ENCODE measurements around the gene GSS.

The GSS gene

DNA sequence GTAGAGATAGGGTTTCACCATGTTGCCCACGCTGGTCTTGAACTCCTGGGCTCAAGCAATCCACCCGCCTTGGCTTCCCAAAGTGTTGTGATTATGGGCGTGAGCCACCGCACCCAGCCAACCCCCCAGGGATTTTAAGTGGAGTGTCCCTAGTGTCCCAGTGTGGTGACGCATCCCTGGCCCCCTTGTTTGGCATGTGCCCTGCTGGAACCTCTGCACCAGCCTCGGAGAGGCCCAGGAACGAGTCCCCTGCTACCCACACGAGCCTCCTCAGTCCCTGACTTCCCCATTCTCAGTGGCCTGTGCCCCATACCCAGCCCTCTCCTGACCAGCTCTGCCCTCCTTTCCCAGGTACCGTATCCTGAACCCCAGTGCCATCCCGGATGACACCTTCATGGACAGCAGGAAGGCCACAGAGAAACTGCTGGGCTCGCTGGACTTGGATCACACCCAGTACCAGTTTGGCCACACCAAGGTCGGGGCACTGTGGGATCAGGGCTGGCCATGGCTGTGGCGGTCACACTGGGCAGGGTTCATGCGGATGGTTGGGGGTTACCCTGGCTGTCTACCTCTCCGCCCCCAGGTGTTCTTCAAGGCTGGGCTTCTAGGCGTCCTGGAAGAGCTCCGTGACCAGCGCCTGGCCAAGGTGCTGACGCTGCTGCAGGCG lies 37.3 kb upstream of the GSS start:
- DNase-seq, result no peak

DNA sequence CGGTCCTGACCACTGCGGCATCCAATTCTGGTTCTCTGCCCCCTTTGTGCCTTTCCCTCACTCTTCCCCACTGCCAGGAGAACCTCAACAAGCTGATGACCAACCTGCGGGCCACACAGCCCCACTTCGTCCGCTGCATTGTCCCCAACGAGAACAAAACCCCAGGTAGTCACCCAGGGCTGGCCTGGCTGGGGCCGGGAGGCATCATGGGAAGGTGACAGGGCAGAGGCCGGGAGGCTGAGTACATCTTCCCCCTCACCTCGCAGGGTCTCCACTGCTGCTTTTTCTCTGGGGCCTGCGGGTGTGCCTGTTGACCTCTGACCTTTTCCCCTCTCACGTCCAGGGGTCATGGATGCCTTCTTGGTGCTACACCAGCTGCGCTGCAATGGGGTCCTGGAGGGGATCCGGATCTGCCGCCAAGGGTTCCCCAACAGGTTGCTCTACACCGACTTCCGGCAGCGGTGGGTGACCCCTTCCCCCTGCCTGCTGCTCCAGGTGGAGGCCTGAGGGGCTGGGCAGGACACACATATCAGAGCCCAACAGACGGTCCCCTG lies 35.1 kb upstream of the GSS start:
- no peak for DNase-seq

DNA sequence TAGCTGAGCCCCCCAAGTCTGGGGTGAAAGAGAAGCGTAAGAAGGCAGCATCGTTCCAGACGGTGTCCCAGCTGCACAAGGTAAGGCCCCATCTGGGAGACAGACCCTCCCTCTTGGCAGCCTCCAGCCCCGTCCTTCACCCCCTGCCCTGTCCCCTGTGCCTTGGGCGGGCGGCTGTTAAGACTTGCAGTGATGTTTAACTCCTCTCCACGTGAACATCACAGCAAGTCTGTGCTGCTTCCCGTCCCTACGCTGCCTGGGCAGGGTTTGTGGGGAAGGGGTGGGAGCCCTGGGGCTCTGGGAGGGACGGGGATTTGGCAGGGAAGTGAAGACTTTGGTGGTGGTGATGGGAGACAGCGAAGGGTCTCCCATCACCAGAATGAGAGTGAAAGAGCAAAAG lies 34.6 kb upstream of the GSS start:
- DNase-seq, result no peak

DNA sequence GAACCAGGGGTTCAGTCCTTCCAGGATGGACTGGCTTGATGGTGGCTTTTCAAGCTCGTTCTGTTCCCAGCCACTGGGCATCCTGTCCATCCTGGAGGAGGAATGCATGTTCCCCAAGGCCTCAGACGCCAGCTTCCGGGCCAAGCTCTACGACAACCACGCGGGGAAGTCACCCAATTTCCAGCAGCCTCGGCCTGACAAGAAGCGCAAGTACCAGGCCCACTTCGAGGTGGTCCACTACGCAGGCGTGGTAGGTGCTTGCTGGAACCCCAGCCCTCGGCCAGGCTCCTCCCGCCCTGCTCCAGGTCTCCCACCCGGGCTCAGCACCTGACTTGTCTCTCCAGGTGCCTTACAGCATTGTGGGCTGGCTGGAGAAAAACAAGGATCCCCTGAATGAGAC lies 34.1 kb upstream of the GSS start:
- no peak for DNase-seq

DNA sequence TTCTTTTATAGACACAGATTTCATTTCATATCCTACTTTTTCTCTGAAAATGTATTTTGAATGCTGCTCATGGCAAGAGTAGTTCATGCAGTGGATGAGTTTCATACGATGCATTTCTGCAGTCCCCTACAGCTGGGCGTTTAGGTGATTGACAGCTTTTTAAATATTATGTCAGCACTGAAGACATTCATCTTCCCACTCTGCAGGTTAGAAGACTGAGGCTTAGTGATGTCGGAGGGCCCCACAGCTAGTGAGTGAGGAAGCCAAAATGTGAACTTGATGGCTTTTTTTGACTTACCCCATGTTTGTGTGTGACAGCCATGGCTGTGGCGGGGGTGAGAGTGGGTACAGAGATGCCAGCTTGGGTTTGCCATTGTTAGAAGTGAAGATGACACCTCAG lies 33.5 kb upstream of the GSS start:
- DNase-seq, result no peak

- no peak for DNase-seq
Observed at GRCh38 chr20:34988191-34988540, 32.6 kb upstream of the GSS start.

GRCh38 chr20:34987288-34988190 lies 31.9 kb upstream of the GSS start:
- no peak for DNase-seq

GRCh38 chr20:34986311-34987287 lies 31.0 kb upstream of the GSS start:
- no peak for DNase-seq

DNA sequence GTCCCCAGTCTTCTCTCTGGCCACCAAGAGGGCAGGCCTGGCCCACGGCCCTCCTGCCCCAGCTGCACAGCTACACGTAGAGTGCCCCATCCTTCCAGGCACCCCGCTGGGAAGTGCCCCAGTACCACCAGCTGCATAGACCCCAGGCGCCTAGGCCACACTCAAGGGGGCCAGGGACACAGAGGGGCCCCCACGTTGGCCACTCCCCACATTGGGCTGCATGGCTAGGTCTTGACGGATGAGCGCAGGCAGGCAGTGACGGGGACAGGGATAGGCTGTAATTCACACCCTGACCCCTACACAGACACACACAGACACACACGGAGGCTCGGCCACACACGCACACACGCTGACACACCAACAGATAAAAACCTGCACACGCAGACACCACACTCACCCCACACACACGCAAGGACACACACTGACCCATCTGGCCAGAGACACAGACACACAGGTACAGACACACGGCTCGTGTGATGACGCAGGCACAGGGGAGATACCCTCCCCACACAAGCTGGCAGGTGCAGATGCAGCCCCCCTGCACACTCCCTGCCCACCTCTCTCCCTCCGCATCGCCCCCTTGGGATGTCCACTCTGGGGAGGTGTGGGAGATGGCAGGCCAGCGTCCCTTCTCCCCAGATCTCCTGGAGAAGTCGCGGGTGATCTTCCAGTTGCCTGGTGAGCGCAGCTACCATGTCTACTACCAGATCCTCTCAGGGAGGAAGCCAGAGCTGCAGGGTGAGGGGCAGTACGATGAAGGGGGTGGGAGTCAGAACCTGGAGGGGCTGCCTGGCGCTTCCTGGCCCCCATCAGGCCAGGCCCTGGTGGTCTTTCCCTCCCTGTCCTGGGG lies 30.1 kb upstream of the GSS start:
- DNase-seq, result no peak

DNA sequence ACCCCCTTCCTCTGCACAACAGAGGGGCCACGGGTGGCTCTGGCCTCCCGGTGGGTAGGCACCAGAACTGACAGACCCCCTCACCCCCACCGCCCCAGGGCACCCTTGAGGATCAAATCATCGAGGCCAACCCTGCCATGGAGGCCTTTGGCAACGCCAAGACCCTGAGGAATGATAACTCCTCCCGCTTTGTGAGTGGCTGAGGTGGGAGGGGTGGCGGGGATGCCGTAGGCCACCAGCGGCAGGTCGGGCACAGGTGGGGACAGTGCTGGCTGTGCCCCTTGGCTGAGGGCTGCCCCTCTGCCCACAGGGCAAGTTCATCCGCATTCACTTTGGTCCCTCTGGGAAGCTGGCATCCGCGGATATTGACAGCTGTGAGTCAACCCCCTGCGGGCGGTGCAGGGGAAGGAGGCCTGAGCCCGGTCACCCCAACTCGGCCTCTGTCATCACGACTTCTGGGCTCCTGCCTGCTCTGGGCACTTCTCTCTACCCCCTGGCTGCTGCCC lies 29.2 kb upstream of the GSS start:
- DNase-seq, result no peak

- DNase-seq, result no peak
Observed at GRCh38 chr20:34983995-34984735, 28.6 kb upstream of the GSS start.

DNA sequence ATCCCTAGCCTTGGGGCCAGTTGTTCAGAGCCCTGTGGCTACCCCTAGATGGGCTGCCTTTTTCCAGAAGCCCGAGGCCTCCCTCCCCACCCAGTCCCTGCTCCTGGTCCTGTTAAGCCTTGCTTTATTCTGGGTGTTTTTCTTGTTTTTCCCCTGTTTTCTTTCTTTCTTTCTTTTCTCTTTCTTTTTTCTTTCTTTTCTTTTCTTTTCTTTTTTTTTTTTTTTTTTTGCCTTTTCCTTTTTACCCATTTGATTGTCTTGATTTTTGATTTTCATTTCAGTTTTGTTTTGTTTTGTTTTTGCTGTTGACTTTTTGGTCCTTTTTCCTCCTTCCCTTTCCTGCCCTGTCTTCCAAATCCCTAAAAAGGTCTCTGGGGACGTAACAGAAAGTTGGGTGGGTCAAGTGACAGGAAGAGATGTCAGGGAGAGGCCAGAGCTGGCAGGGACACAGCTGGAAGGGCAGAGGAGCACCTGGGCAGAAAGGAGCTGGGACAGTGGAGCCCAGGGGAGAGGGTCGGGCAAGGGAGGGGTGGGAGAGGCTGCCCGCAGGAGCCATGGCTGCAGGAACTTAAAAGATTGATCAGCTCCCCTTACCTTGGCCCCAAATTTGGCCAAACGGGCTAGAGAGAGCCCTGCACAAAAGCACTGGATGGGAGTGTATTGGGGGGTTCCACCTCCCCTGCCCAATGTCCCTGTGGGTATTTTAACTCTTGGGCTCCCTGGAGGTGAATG lies 27.6 kb upstream of the GSS start:
- no peak for DNase-seq

- no peak for DNase-seq
Observed at GRCh38 chr20:34982270-34983088, 26.9 kb upstream of the GSS start.

GRCh38 chr20:34980543-34981233 lies 25.1 kb upstream of the GSS start:
- no peak for DNase-seq

DNA sequence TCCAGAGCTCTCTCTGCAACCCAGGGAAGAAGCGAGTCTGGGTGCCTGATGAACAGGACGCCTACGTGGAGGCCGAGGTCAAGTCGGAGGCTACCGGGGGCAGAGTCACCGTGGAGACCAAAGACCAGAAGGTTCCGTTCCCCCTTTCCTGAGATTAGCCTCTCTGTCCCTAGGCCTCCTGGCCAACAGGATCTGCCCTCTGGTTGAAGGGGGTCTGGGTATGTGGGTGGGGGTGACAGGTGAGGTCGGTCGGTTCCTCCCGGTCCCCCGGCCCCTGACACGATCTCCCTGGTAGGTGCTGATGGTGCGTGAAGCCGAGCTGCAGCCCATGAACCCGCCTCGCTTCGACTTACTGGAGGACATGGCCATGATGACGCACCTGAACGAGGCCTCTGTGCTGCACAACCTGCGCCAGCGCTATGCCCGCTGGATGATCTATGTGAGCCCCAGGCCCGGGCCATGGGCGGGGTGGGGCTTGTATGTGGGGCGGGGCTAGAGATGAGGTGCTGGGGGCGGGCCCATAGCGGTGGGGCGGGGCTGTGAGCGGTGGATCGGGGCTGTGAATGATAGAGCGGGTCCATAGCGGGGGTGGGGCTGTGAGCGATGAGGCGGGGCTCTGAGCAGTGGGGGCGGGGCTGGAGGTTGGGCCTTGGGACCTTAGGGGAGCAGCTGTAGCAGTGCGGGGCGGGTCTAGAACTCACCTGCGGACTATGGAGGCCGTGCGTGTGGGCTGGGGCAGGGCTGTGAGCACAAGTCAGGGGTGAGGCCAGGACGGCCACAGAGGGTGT lies 24.0 kb upstream of the GSS start:
- DNase-seq, result no peak

DNA sequence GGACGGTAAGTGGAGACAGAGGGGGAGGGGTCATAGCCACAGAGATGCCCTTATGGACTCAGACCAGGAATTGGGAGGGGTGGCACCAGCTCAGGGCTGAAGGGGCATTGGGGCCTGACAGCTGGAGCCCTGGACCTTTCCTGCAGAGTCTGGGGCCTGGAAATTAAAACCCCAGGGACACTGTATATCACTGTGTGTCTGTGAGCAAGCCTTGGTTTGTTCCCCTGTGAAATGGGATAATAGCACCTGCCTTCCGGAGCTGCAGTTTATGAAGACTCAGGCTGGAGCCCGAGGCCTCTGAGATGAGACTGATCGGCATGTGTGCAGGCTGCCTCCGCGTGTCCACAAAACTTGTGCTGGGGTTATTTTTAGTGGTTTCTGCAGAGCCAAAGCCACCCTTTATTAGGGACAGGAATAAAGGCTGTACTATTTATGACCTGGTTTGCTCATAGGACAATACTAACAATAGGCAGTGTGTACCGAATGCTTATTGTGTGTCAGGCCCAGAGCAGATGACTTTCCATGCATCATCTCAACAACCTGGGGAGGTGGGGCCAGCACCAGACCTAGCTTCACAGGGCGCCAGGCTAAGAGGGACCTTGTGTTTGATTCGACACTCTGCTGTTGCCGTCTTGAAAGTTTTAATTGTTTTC lies 22.6 kb upstream of the GSS start:
- DNase-seq, result no peak

- no peak for DNase-seq
Observed at GRCh38 chr20:34977365-34978091, 21.9 kb upstream of the GSS start.
